Measurements from ENCODE around the gene SYNRG. TPM values are rescaled to one million over a fixed set of nuclear protein-coding genes. Genes with fewer than 3 reads are reported as not detected.

Gene SYNRG
- total and polyA plus RNA-seq, 2 donors (not counting 1 experiment from before 2014, with no cell fraction given) = 20.4 to 21.5 TPM

GRCh38 chr17:37574427-37574826 lies 34.8 kb downstream of the SYNRG start:
- Histone ChIP-seq H3K9me3 (ENCODE audit: control insufficient read depth, insufficient read depth, low read depth, low read length) (no peaks in the 10 kb centered on the region), H3K4me2 (ENCODE audit: extremely low read depth, insufficient read depth, low read length) (no peak overlapping the region), H3K36me3 (ENCODE audit: control insufficient read depth, insufficient read depth, low read length) (peaks cover 3% of the 10 kb centered on the region), H3K27ac (ENCODE audit: insufficient read depth, low read length) (no peak overlapping the region), H3K79me2 (ENCODE audit: control insufficient read depth, insufficient read depth, low read length) (no peaks in the 10 kb centered on the region), H2AFZ (ENCODE audit: low read length) (no peak overlapping the region), H3K4me3 (replicated peaks in 1 of 4; ENCODE audit: control extremely low read depth in 1 of 4, insufficient read depth in 1 of 4, low read depth in 3 of 4, low read length in 4 of 4) (no peak overlapping the region), H4K20me1 (ENCODE audit: control insufficient read depth, extremely low read depth, insufficient read depth, low read length) (no peaks in the 10 kb centered on the region), H3K9ac (ENCODE audit: insufficient read depth, low read length) (no peak overlapping the region), H3K4me1 (ENCODE audit: control insufficient read depth, extremely low read depth, insufficient read depth, low read length) (no peaks in the 10 kb centered on the region), H3K27me3 (ENCODE audit: control insufficient read depth, insufficient read depth, low read length) (no peaks in the 10 kb centered on the region)
- no peak for DNase-seq (ENCODE audit: low read depth in 2 of 2)
- no peak for TF ChIP-seq CTCF (conservative IDR thresholded peaks at IDR 0.05 in 1 of 2, IDR thresholded peaks at IDR 0.05 in 1 of 2; ENCODE audit: low read depth in 1 of 2, low read length in 2 of 2)
- no peak for TF ChIP-seq EZH2 (IDR thresholded peaks at IDR 0.05; ENCODE audit: low read length, missing control alignments)

- no peaks in the 10 kb centered on the region for H3K9me3 ChIP-seq (ENCODE audit: control insufficient read depth, insufficient read depth, low read depth, low read length)
- no peaks in the 10 kb centered on the region for H3K4me1 ChIP-seq (ENCODE audit: control insufficient read depth, extremely low read depth, insufficient read depth, low read length)
- H3K4me2 ChIP-seq (ENCODE audit: extremely low read depth, insufficient read depth, low read length) = no peak overlapping the region
- H3K79me2 ChIP-seq (ENCODE audit: control insufficient read depth, insufficient read depth, low read length) = no peaks in the 10 kb centered on the region
- no peak overlapping the region for H3K27ac ChIP-seq (ENCODE audit: insufficient read depth, low read length)
- no peaks in the 10 kb centered on the region for H4K20me1 ChIP-seq (ENCODE audit: control insufficient read depth, extremely low read depth, insufficient read depth, low read length)
- TF ChIP-seq EZH2 (IDR thresholded peaks at IDR 0.05; ENCODE audit: low read length, missing control alignments) (no peak), CTCF (conservative IDR thresholded peaks at IDR 0.05 in 1 of 2, IDR thresholded peaks at IDR 0.05 in 1 of 2; ENCODE audit: low read depth in 1 of 2, low read length in 2 of 2) (no peak)
- peaks cover 6% of the 10 kb centered on the region for H3K36me3 ChIP-seq (ENCODE audit: control insufficient read depth, insufficient read depth, low read length)
- H3K9ac ChIP-seq (ENCODE audit: insufficient read depth, low read length) = no peak overlapping the region
- DNase-seq (ENCODE audit: low read depth in 2 of 2) = peak in 1 of 2 donors; percentile 30
- no peak overlapping the region for H2AFZ ChIP-seq (ENCODE audit: low read length)
- H3K27me3 ChIP-seq (ENCODE audit: control insufficient read depth, insufficient read depth, low read length) = no peaks in the 10 kb centered on the region
- no peak overlapping the region for H3K4me3 ChIP-seq (replicated peaks in 1 of 4; ENCODE audit: control extremely low read depth in 1 of 4, insufficient read depth in 1 of 4, low read depth in 3 of 4, low read length in 4 of 4)
Observed at GRCh38 chr17:37571674-37572073, 37.5 kb downstream of the SYNRG start.

GRCh38 chr17:37570527-37571093 lies 38.6 kb downstream of the SYNRG start:
- DNase-seq (ENCODE audit: low read depth in 2 of 2) = peak; percentile 41 to 72
- Histone ChIP-seq H3K79me2 (ENCODE audit: control insufficient read depth, insufficient read depth, low read length) (no peaks in the 10 kb centered on the region), H3K36me3 (ENCODE audit: control insufficient read depth, insufficient read depth, low read length) (peaks cover 6% of the 10 kb centered on the region), H3K4me2 (ENCODE audit: extremely low read depth, insufficient read depth, low read length) (no peak overlapping the region), H3K4me3 (replicated peaks in 1 of 4; ENCODE audit: control extremely low read depth in 1 of 4, insufficient read depth in 1 of 4, low read depth in 3 of 4, low read length in 4 of 4) (no peak overlapping the region), H3K4me1 (ENCODE audit: control insufficient read depth, extremely low read depth, insufficient read depth, low read length) (no peaks in the 10 kb centered on the region), H3K9ac (ENCODE audit: insufficient read depth, low read length) (no peak overlapping the region), H3K27me3 (ENCODE audit: control insufficient read depth, insufficient read depth, low read length) (no peaks in the 10 kb centered on the region), H3K27ac (ENCODE audit: insufficient read depth, low read length) (no peak overlapping the region), H4K20me1 (ENCODE audit: control insufficient read depth, extremely low read depth, insufficient read depth, low read length) (no peaks in the 10 kb centered on the region), H2AFZ (ENCODE audit: low read length) (no peak overlapping the region), H3K9me3 (ENCODE audit: control insufficient read depth, insufficient read depth, low read depth, low read length) (no peaks in the 10 kb centered on the region)
- no peak for TF ChIP-seq EZH2 (IDR thresholded peaks at IDR 0.05; ENCODE audit: low read length, missing control alignments)
- peak; percentile 45 to 59 for TF ChIP-seq CTCF (conservative IDR thresholded peaks at IDR 0.05 in 1 of 2, IDR thresholded peaks at IDR 0.05 in 1 of 2; ENCODE audit: low read depth in 1 of 2, low read length in 2 of 2)

Measured in fibroblast of lung (primary cell).